ENCODE data around the gene DTX1.
A peak's percentile ranks its signal among the peaks of the same experiment; 100 is the strongest.

Gene DTX1

DNA sequence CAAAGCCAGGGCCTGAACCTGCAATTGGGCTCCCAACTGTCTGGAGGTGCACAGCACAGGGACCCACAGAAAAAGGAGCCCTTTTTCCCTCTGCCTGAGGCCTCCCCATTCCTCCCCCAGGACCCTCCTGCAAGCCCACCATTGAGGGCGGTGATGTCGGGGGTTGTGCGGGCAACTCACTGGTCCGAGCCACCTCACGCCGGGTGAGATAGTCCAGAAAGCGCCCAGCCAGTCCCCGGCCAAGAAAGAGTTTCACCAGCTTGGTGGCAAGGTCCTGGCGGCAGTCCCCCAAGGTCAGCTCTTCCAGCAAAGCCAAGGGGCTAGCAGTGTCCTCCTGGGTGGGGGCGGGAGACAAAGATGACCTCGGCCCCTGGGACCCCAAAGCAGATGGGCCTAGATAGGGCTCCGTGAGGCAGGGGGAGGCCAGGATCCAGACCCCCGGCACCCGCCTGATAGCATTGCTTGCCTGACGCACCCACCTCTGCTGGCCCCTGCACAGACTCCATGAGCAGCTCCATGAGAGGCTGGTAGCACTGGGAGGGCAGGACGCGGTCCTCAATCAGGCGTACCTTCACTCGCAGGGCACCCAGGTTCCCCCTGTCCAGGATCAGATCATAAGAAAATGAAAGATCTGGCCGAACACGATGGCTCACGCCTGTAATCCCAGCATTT is 59.1 kb downstream of the DTX1 start:
- DNase-seq (ENCODE audit: low read depth), result no peak

DNA sequence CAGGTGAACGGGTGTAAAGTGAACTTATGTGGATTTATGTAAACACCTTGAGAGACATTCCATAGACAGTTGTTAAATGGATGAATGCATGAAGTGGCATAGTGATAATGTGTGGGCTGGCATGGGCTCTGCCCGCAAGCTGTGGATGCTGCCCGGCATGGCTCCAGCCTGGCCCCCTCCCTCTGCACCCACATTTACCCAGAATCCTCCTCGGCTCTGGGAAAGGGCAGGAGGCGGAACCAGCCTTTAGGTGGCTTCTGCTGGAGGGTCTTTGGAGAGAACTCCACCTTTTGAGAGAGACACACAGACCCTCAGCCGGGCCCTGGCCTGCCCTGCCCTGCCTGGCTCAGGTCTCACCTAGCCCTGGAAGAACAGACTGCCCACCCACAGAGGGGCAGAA is 60.3 kb downstream of the DTX1 start:
- DNase-seq (ENCODE audit: low read depth), result no peak

- DNase-seq (ENCODE audit: low read depth), result peak; percentile 61
Measured at GRCh38 chr12:113117684-113118083, 61.2 kb downstream of the DTX1 start.

DNA sequence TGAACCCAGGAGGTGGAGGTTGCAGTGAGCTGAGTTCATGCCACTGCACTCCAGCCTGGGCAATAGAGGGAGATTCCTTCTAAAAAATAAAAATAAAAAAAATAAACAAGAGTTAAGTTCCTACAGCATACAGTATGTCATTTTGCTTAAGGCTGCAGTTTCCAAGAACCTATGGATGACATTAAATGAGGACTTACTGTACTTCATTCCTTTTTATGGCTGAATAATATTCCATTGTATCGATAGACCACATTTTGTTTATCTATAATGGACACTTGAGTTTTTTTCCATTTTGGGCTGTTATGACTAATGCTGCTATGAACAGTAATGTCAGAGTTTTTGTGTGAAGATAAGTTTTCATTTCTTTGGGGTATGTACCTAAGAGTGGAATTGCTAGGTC is 61.6 kb downstream of the DTX1 start:
- DNase-seq (ENCODE audit: low read depth), result no peak

DNA sequence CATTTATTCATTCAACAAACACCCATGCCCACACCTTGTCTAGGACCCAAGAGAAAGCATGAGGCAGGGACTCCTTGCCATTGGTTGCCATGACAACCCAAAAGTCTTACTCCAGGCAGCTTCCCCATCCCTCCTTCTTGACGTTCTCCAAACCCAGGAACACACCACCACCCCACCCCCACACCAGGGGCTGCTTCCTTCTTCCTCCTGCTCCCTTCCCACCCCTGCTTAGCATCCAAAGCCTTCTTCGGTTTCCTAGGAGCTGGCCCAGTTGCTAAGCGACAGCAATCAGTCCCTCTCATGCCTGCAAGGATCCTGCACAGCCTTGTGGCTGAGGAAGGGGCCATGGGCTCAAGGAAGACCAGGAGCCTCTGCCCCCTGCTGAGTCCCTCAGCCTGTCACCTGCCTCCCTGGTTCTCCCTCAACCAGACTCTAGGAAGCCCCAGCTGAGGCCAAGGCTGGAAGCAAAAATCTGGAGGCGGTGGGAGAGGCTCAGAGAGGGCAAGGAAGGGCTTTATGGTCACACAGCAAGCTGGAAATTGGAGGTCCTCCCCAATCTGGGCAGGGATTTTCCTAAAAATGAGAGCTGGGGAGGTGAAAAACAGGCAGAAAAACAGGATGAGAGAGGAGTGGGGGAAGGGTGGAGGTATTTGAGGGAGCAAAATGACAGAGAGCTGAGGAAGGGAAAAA is 63.6 kb downstream of the DTX1 start:
- DNase-seq (ENCODE audit: low read depth), result no peak

DNA sequence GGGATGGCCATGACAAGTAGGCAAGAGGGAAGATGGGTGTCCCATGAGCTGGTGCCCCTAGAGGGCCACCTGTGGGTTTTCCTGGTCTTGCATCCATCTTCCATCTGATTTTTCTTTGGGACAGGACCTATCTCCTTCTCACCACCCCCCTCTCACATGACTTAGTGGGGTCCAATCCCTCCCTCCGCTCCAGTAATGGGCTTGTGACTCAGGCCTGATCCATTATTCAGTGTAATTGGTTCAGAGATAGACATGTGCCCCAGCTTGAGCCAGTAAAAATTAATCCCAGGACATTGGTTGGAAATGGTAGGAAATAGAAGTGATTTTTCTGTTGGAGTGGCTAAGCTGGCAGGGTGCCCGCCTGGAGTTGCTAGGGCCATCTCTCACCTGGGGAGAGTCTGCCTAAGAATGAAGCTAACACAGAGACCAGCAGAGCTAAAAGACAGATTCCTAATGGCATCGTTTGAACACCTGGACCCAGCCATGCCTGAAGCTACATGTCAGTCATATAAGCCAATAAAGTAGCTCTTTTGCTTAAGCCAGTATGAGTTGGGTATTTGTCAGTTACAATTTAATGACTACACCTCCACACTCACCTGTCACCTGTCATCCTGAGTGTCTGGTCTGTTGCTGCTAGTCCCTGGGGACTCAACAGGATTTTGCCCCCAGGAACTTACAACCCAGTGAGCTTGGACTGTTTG is 64.3 kb downstream of the DTX1 start:
- DNase-seq (ENCODE audit: low read depth), result peak; percentile 30

GRCh38 chr12:113127791-113128199 is 71.3 kb downstream of the DTX1 start:
- no peak for DNase-seq (ENCODE audit: low read depth)

DNA sequence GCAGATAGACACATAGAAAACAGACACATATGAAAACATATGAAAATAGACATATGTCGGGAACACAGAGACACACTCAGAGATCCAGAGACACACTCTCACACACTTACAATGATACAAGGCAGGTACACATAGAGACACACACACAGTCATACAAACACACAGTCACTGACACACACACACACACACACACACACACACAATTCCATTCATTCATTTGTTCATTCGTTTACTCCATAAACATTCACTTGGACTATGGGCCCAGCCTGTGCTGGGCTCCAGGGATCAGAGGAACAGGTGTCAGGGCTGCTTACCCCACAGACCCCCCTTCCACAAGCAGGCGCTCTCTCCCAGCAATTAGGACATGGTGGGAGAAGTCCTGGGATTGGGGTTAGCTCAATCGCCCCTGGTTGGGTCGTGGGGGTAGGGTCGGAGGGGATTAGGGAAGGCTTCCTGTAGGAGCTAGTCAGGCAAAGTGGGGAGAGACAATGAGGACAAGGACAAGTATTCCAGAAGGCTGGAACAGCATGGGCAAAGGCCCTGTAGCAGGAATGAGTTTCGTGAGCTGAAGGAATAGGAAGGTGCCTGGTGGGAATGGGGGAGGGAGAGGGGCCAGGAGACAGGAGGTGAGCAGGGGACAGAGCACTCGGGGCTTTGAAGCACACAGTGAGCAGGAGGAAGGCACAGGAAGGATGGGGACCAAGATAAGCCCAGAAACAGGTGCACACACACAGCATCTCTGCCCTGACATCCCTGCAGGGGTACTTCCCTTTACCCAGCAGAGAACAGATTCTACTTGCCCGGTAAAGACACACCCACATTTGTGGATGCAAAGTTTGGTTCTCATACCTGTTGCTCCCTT is 72.5 kb downstream of the DTX1 start:
- DNase-seq (ENCODE audit: low read depth), result no peak

GRCh38 chr12:113129664-113130456 is 73.3 kb downstream of the DTX1 start:
- DNase-seq (ENCODE audit: low read depth), result no peak

DNA sequence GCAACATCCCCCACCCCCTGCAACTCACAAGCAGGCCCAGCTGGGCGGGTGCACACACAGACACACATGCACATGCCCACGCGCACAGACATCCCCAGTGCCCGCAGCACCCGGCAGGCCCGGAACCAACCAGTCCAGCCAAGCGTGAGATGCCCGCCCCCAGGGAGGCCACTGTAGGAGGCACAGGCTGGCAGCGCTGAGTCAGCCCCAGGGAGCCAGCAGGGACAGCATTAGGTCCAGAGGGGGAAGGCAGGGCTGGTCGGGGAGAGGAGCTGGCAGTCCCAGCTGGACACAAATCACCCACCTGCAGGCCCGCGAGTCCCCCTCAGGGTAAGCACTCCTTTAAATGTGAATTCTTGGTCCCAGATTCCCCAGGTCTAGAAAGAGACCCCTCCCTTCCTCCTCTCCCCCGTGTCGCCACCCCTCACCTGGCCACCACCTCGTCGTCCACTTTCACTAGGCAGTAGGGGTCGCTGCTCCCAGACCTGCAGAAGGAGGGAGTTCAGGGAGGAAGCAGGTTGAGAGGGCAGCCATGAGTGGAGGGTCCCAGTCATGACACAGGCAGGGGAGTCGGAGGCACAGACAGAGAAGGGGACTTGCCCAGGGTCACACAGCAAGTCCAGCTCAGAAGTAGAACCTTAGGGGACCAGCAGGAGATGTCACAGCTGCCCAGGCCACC is 74.1 kb downstream of the DTX1 start:
- DNase-seq (ENCODE audit: low read depth), result no peak

- no peak for DNase-seq (ENCODE audit: low read depth)
Measured at GRCh38 chr12:113131556-113131955, 75.0 kb downstream of the DTX1 start.

DNA sequence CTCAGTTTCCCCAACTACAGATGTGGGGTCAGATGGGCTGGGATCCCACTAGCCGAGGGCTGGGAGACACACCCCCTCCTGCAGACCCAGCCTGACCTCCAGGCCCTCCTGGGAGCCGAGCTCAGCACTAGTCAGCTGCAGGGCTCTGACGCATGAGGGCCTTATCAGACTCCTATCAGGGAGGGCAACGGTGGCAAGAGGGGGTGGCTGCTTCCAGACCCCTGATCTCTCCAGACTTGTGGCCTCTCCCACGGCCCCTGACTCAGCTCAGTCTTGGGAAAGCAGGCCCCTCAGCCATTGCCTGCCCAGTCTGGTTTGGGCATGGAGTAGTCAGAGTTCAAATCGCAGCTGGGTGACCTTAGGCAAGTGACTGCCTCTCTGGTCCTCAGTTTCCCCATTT is 76.5 kb downstream of the DTX1 start:
- DNase-seq (ENCODE audit: low read depth), result no peak

GRCh38 chr12:113133666-113134065 is 77.1 kb downstream of the DTX1 start:
- DNase-seq (ENCODE audit: low read depth), result no peak

- no peak for DNase-seq (ENCODE audit: low read depth)
Measured at GRCh38 chr12:113134071-113134470, 77.5 kb downstream of the DTX1 start.

DNA sequence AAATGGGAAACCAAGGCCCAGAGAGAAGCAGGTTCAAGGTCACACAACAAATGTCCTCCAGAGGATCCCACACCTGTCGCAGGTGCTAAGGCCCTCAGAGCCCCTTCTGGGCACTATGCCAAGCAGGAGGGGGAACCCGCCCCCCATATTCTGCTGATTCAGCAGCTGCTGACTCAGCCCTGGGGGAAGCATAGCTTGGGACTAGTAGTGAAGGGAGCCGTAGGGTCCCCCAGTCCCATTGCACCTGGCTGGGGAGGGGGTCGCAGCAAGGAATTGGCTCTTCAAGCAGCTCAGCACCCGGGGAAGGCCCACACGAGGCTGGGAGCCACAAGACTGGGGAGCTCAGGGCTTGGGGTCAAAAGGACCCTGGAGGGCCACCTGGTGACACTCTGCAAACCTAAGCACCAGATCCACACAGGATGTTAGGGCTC is 78.0 kb downstream of the DTX1 start:
- no peak for DNase-seq (ENCODE audit: low read depth)

- DNase-seq (ENCODE audit: low read depth), result no peak
Measured at GRCh38 chr12:113135178-113136127, 78.9 kb downstream of the DTX1 start, which contains the start of gene RASAL1. Gene RASAL1 (minus strand): TSS chr12:113135761. CDS start chr12:113135462, 299 bp downstream.

- no peak for DNase-seq (ENCODE audit: low read depth)
Measured at GRCh38 chr12:113136128-113136989, 79.8 kb downstream of the DTX1 start.

DNA sequence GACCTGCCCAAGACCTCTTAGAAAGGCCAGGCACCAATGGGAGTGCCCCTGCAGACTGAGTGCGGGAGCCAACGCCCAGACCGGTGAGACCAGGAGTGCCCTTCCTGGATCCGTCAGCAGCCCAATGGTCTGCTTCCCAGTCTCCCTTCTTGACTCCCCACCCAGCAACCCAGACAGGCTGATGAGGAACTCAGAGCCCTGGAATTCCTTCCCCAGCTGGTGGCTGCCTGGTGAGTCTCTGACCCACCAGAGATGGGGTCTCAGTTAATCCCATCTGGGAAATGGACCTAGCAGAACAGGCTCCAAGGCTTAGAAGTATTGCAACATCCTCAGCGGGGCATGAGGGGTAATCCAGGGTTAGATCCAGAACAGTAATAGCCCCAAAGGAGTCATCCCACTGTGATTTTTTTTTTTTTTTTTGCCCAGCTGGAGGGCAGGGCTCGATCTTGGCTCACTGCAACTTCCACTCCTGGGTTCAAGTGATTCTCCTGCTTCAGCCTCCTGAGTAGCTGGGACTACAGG is 80.5 kb downstream of the DTX1 start:
- no peak for DNase-seq (ENCODE audit: low read depth)
